Tibial nerve (tissue), 4 donors: ENCODE measurements around the gene PLXNA1. TPM values are rescaled to one million over a fixed set of nuclear protein-coding genes. Genes with fewer than 3 reads are reported as not detected.

Experiments used
- DNase-seq, 2 donors: peaks; one replicate each; pipeline ENCODE4 v3.0.0-alpha.2; 2019; ENCODE audit warnings: low spot score in 2 of 2
- H3K27ac ChIP-seq, 4 donors: fragments of 200-600 bp; sonication (generic) in 3 of 4; one replicate each; pipeline ENCODE4 v1.5.1; 2017 to 2019; ENCODE audit warnings: mild to moderate bottlenecking in 1 of 4
- H3K27me3 ChIP-seq, 2 donors: fragments of 200-600 bp; sonication (generic) in 1 of 2; one replicate each; pipeline versions ENCODE4 v1.5.1 to v1.6.0; 2017 to 2019
- H3K36me3 ChIP-seq, 3 donors: fragments of 200-600 bp; sonication (generic); one replicate each; pipeline ENCODE4 v1.5.1; 2018 to 2019
- H3K4me1 ChIP-seq, 4 donors: fragments of 200-600 bp; sonication (generic) in 3 of 4; one replicate each; pipeline ENCODE4 v1.5.1; 2017 to 2019
- H3K4me3 ChIP-seq, 4 donors: fragments of 200-600 bp; sonication (generic) in 3 of 4; one replicate each; pipeline ENCODE4 v1.5.1; 2017 to 2019; ENCODE audit warnings: mild to moderate bottlenecking in 1 of 4, moderate library complexity in 1 of 4
- H3K9me3 ChIP-seq, 4 donors: fragments of 200-600 bp; sonication (generic) in 3 of 4; one replicate each; pipeline ENCODE4 v1.5.1; 2017 to 2019
- CTCF ChIP-seq, 5 experiments: fragments of 200-600 bp in 3 of 5; fragments of 450-650 bp in 2 of 5; sonication (generic) in 3 of 5; IDR thresholded peaks; one replicate each; pipeline ENCODE4 v1.5.1; 2016 to 2019; ENCODE audit warnings: antibody characterized with exemption in 5 of 5, mild to moderate bottlenecking in 3 of 5, moderate library complexity in 2 of 5
- EP300 ChIP-seq, 2 donors: sonication (generic); formaldehyde crosslinking; IDR thresholded peaks; one replicate each; pipeline ENCODE4 v1.6.1; 2017; ENCODE audit warnings: antibody characterized with exemption in 2 of 2, mild to moderate bottlenecking in 1 of 2
- POLR2A ChIP-seq, 2 donors: fragments of 450-650 bp; IDR thresholded peaks; one replicate each; pipeline ENCODE4 v1.6.1; 2017; ENCODE audit warnings: antibody characterized with exemption in 2 of 2, mild to moderate bottlenecking in 2 of 2, moderate library complexity in 2 of 2
- WGBS, 2 donors: methylation state at CpG; one replicate each; pipeline ENCODE4 v1.1.5; 2018; 5-methylcytosine and 5-hydroxymethylcytosine counted together
- total RNA-seq, 4 donors: library from RNA; depleted of rRNA; stranded (reverse); fragments of >200 nt; gene quantifications; one replicate each; pipeline ENCODE4 v1.1.0, GENCODE V29; 2016

Gene PLXNA1
- total RNA-seq, 4 donors from 2014 or later: 39.1 to 51.3 (median 39.9) TPM

GRCh38 chr3:127015282-127016042 lies 32.5 kb downstream of the PLXNA1 start:
- TF ChIP-seq POLR2A (IDR thresholded peaks at IDR 0.05) (no peak), CTCF (IDR thresholded peaks at IDR 0.05) (no peak), EP300 (IDR thresholded peaks at IDR 0.05) (no peak)
- Histone ChIP-seq H3K4me1 (peaks cover 0 to 14% (median 0%) of the 10 kb centered on the region in 4 donors), H3K27me3 (no peaks in the 10 kb centered on the region), H3K9me3 (no peaks in the 10 kb centered on the region), H3K36me3 (peaks cover 0 to 99% (median 18%) of the 10 kb centered on the region in 3 donors), H3K4me3 (no peak overlapping the region), H3K27ac (no peak overlapping the region)
- no peak for DNase-seq
- WGBS, 2 donors: 73 to 76% methylated on average over 11 to 12 of the region's 17 CpGs

- Histone ChIP-seq H3K27ac (no peak overlapping the region), H3K4me1 (peaks cover 0 to 13% (median 0%) of the 10 kb centered on the region in 4 donors), H3K4me3 (no peak overlapping the region), H3K27me3 (no peaks in the 10 kb centered on the region), H3K9me3 (no peaks in the 10 kb centered on the region), H3K36me3 (peaks cover 0 to 100% (median 19%) of the 10 kb centered on the region in 3 donors)
- no peak for DNase-seq
- TF ChIP-seq POLR2A (IDR thresholded peaks at IDR 0.05): no peak
- TF ChIP-seq CTCF (IDR thresholded peaks at IDR 0.05): no peak
- no peak for TF ChIP-seq EP300 (IDR thresholded peaks at IDR 0.05)
- 81 to 100% methylated on average over 1 to 9 of the region's 10 CpGs for WGBS, 2 donors
Measured at GRCh38 chr3:127016043-127016343, 33.1 kb downstream of the PLXNA1 start.

- TF ChIP-seq EP300 (IDR thresholded peaks at IDR 0.05): no peak
- TF ChIP-seq POLR2A (IDR thresholded peaks at IDR 0.05): no peak
- no peak for TF ChIP-seq CTCF (IDR thresholded peaks at IDR 0.05)
- peaks cover 0 to 9% (median 0%) of the 10 kb centered on the region in 4 donors for H3K4me1 ChIP-seq
- no peaks in the 10 kb centered on the region for H3K9me3 ChIP-seq
- no peaks in the 10 kb centered on the region for H3K27me3 ChIP-seq
- no peak for DNase-seq
- no peak overlapping the region for H3K4me3 ChIP-seq
- peaks cover 0 to 100% (median 24%) of the 10 kb centered on the region in 3 donors for H3K36me3 ChIP-seq
- 87 to 92% methylated on average over 7 to 14 of the region's 15 CpGs for WGBS, 2 donors
- H3K27ac ChIP-seq: no peak overlapping the region
Measured at GRCh38 chr3:127016461-127016860, 33.5 kb downstream of the PLXNA1 start.

- H3K27ac ChIP-seq: no peak overlapping the region
- no peaks in the 10 kb centered on the region for H3K9me3 ChIP-seq
- H3K4me3 ChIP-seq: no peak overlapping the region
- no peak for TF ChIP-seq POLR2A (IDR thresholded peaks at IDR 0.05)
- TF ChIP-seq EP300 (IDR thresholded peaks at IDR 0.05): no peak
- no peak for TF ChIP-seq CTCF (IDR thresholded peaks at IDR 0.05)
- no peaks in the 10 kb centered on the region for H3K27me3 ChIP-seq
- DNase-seq: no peak
- H3K36me3 ChIP-seq: peaks cover 0 to 100% (median 27%) of the 10 kb centered on the region in 3 donors
- H3K4me1 ChIP-seq: peaks cover 0 to 9% (median 0%) of the 10 kb centered on the region in 4 donors
- 88 to 93% methylated on average over 6 to 16 of the region's 16 CpGs for WGBS, 2 donors
Measured at GRCh38 chr3:127017229-127017628, 34.3 kb downstream of the PLXNA1 start.

GRCh38 chr3:127017781-127018180 lies 34.9 kb downstream of the PLXNA1 start:
- Histone ChIP-seq H3K4me1 (peaks cover 0 to 9% (median 0%) of the 10 kb centered on the region in 4 donors), H3K27ac (no peak overlapping the region), H3K36me3 (peaks cover 0 to 100% (median 27%) of the 10 kb centered on the region in 3 donors), H3K4me3 (no peak overlapping the region), H3K27me3 (no peaks in the 10 kb centered on the region), H3K9me3 (no peaks in the 10 kb centered on the region)
- WGBS, 2 donors: 94% methylated on average over 17 of the region's 17 CpGs
- TF ChIP-seq POLR2A (IDR thresholded peaks at IDR 0.05): no peak
- TF ChIP-seq CTCF (IDR thresholded peaks at IDR 0.05): no peak
- no peak for TF ChIP-seq EP300 (IDR thresholded peaks at IDR 0.05)
- no peak for DNase-seq
